GM12878 (cell line): ENCODE data around the gene SMPDL3B.
"Not testable (repeated sequence)": the region's sequence is repeated elsewhere in the genome, so short reads cannot be mapped to it uniquely, and the experiment has no call there.

Source experiments
- BCLAF1 ChIP-seq: fragments of 450-650 bp; IDR thresholded peaks from 2 replicates; pipeline ENCODE4 v1.6.1; 2017; ENCODE audit warnings: antibody characterized with exemption, mild to moderate bottlenecking, moderate library complexity
- JUNB ChIP-seq: IDR thresholded peaks from 2 replicates; pipeline ENCODE4 v1.6.1; 2016; ENCODE audit warnings: antibody characterized with exemption, mild to moderate bottlenecking
- KDM1A ChIP-seq: fragments of 200-600 bp; sonication (generic); IDR thresholded peaks from 2 replicates; pipeline ENCODE4 v1.6.1; 2016; ENCODE audit warnings: borderline replicate concordance
- MEF2A ChIP-seq: IDR thresholded peaks from 2 replicates; pipeline ENCODE4 v1.6.1; 2011; ENCODE audit warnings: low read depth, mild to moderate bottlenecking, low read length, moderate library complexity; ENCODE audit not compliant: insufficient read depth
- NR2F1 ChIP-seq: fragments of 450-650 bp; conservative IDR thresholded peaks from 2 replicates; pipeline ENCODE4 v1.6.1; 2017; ENCODE audit warnings: mild to moderate bottlenecking
- PKNOX1 ChIP-seq: fragments of 450-650 bp; IDR thresholded peaks from 2 replicates; pipeline ENCODE4 v1.6.1; 2016; ENCODE audit warnings: mild to moderate bottlenecking
- POLR2A ChIP-seq: IDR thresholded peaks from 2 replicates; pipeline ENCODE4 v1.6.1; 2011; ENCODE audit warnings: low read depth, mild to moderate bottlenecking, low read length
- POLR2AphosphoS5 ChIP-seq: IDR thresholded peaks from 2 replicates; pipeline ENCODE4 v1.6.1; 2011; ENCODE audit warnings: mild to moderate bottlenecking, low read length, inconsistent platforms
- RAD21 ChIP-seq: IDR thresholded peaks from 2 replicates; pipeline ENCODE4 v1.6.1; 2011; ENCODE audit warnings: mild to moderate bottlenecking, low read depth, low read length, moderate library complexity; ENCODE audit not compliant: insufficient read depth
- RFX5 ChIP-seq: IDR thresholded peaks from 2 replicates; pipeline ENCODE4 v1.6.1; 2011; ENCODE audit warnings: low read depth, low read length, improper control_type of control experiment
- YY1 ChIP-seq: IDR thresholded peaks from 2 replicates; pipeline ENCODE4 v1.6.1; 2011; ENCODE audit warnings: low read depth, mild to moderate bottlenecking, low read length
- TF ChIP-seq, protein P1 (sequence below): IDR thresholded peaks from 2 replicates; pipeline ENCODE4 v1.6.1; 2011; ENCODE audit warnings: borderline replicate concordance, low read depth, mild to moderate bottlenecking, moderate library complexity, mixed read lengths, low read length; ENCODE audit not compliant: insufficient read depth; ENCODE audit errors: extremely low read length
- TF ChIP-seq, protein P2 (sequence below), 3 experiments: IDR thresholded peaks in 2 of 3; conservative IDR thresholded peaks in 1 of 3; 2 replicates each; pipeline ENCODE4 v1.5.1; 2011; ENCODE audit warnings: low read depth in 3 of 3, low read length in 3 of 3, mild to moderate bottlenecking in 3 of 3, control low read depth in 2 of 3, moderate library complexity in 2 of 3, inconsistent platforms in 1 of 3, mixed read lengths in 1 of 3; ENCODE audit not compliant: control insufficient read depth in 2 of 3, insufficient read depth in 1 of 3; ENCODE audit errors: extremely low read depth in 1 of 3

DNA sequence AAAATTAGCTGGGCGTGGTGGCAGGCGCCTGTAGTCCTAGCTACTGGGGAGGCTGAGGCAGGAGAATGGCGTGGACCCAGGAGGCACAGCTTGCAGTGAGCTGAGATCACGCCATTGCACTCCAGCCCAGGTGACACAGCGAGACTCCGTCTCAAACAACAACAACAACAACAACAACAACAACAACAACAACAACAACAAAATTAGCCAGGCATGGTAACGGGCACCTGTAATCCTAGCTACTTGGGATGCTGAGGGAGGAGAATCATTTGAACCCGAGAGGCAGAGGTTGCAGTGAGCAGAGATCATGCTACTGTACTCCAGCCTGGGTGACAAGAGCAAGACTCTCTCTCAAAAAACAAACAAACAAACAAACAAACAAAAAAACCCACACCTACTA, 68.3 kb downstream of the SMPDL3B start:
- TF ChIP-seq PKNOX1, POLR2AphosphoS5, JUNB, POLR2A, KDM1A, MEF2A, BCLAF1, NR2F1, RAD21, YY1, RFX5: not testable (repeated sequence)
- TF ChIP-seq, protein P1, sequence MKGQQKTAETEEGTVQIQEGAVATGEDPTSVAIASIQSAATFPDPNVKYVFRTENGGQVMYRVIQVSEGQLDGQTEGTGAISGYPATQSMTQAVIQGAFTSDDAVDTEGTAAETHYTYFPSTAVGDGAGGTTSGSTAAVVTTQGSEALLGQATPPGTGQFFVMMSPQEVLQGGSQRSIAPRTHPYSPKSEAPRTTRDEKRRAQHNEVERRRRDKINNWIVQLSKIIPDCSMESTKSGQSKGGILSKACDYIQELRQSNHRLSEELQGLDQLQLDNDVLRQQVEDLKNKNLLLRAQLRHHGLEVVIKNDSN: not testable (repeated sequence)
- TF ChIP-seq, protein P2, sequence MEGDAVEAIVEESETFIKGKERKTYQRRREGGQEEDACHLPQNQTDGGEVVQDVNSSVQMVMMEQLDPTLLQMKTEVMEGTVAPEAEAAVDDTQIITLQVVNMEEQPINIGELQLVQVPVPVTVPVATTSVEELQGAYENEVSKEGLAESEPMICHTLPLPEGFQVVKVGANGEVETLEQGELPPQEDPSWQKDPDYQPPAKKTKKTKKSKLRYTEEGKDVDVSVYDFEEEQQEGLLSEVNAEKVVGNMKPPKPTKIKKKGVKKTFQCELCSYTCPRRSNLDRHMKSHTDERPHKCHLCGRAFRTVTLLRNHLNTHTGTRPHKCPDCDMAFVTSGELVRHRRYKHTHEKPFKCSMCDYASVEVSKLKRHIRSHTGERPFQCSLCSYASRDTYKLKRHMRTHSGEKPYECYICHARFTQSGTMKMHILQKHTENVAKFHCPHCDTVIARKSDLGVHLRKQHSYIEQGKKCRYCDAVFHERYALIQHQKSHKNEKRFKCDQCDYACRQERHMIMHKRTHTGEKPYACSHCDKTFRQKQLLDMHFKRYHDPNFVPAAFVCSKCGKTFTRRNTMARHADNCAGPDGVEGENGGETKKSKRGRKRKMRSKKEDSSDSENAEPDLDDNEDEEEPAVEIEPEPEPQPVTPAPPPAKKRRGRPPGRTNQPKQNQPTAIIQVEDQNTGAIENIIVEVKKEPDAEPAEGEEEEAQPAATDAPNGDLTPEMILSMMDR (IDR thresholded peaks at IDR 0.05 in 2 of 3, conservative IDR thresholded peaks at IDR 0.05 in 1 of 3; ENCODE audit: control insufficient read depth in 2 of 3, extremely low read depth in 1 of 3, insufficient read depth in 1 of 3, low read depth in 3 of 3, low read length in 3 of 3): not testable (repeated sequence)
